HEK293 (cell line): Measurements from ENCODE around the gene LPCAT1.

Experiments used
- CTCF ChIA-PET: fragments of 350-600 bp; formaldehyde crosslinking; extraction: SDS; loops from one replicate; lab custom pipeline; 2021; ENCODE audit warnings: antibody characterized with exemption; lab: Yijun Ruan, JAX
- POLR2A ChIA-PET: fragments of 300-600 bp; formaldehyde crosslinking; extraction: SDS; loops from one replicate; lab custom pipeline; 2020; ENCODE audit warnings: antibody characterized with exemption, inconsistent platforms; lab: Yijun Ruan, JAX
- H3K27ac ChIP-seq: fragments of 200-500 bp; sonication (Bioruptor generic); 2 replicates; pipeline ENCODE4 v1.5.1; 2014; ENCODE audit warnings: low read depth, low read length, control low read depth, inconsistent platforms; ENCODE audit errors: extremely low read depth
- H3K36me3 ChIP-seq, 2 experiments: fragments of 200-500 bp in 1 of 2; sonication (Bioruptor generic) in 1 of 2; 1 replicate in 1 of 2; 2 replicates in 1 of 2; pipeline ENCODE4 v1.5.1; 2014 to 2017; ENCODE audit warnings: inconsistent platforms in 2 of 2, low read length in 2 of 2; ENCODE audit not compliant: control insufficient read depth in 2 of 2, insufficient read depth in 1 of 2
- H3K4me1 ChIP-seq: fragments of 200-500 bp; sonication (Bioruptor generic); 2 replicates; pipeline ENCODE4 v1.5.1; 2014; ENCODE audit warnings: mild to moderate bottlenecking, low read length, inconsistent platforms; ENCODE audit not compliant: control insufficient read depth, insufficient read depth
- H3K4me3 ChIP-seq: 2 replicates; pipeline ENCODE4 v1.5.1; 2011; ENCODE audit warnings: low read depth, mild to moderate bottlenecking, control low read depth, low read length, moderate library complexity
- H3K9me3 ChIP-seq: fragments of 200-500 bp; sonication (Bioruptor generic); 2 replicates; pipeline ENCODE4 v1.5.1; 2014; ENCODE audit warnings: low read depth, low read length, inconsistent platforms; ENCODE audit not compliant: control insufficient read depth, insufficient read depth
- GLI2 ChIP-seq: fragments of 450-650 bp; formaldehyde crosslinking; IDR thresholded peaks from 2 replicates; pipeline ENCODE4; 2017; ENCODE audit warnings: missing biosample characterization, missing genetic modification characterization, low read depth, borderline replicate concordance
- MYNN ChIP-seq: fragments of 450-650 bp; formaldehyde crosslinking; IDR thresholded peaks from 2 replicates; pipeline ENCODE4 v1.5.1; 2016; ENCODE audit warnings: missing biosample characterization, missing genetic modification characterization, borderline replicate concordance
- PRDM1 ChIP-seq: fragments of 450-650 bp; formaldehyde crosslinking; IDR thresholded peaks from 2 replicates; pipeline ENCODE4; 2016; ENCODE audit warnings: missing biosample characterization, missing genetic modification characterization
- PRDM6 ChIP-seq: fragments of 450-650 bp; formaldehyde crosslinking; IDR thresholded peaks from 2 replicates; pipeline ENCODE4 v1.5.1; 2017; ENCODE audit warnings: missing biosample characterization, missing genetic modification characterization
- TRIM28 ChIP-seq: IDR thresholded peaks from 2 replicates; pipeline ENCODE4 v1.6.1; 2011; ENCODE audit warnings: low read length, control low read depth, borderline replicate concordance
- ZBTB17 ChIP-seq: fragments of 450-650 bp; formaldehyde crosslinking; IDR thresholded peaks from 2 replicates; pipeline ENCODE4 v1.5.1; 2016; ENCODE audit warnings: missing biosample characterization, missing genetic modification characterization
- ZBTB48 ChIP-seq: fragments of 450-650 bp; formaldehyde crosslinking; IDR thresholded peaks from 2 replicates; pipeline ENCODE4 v1.5.1; 2016; ENCODE audit warnings: missing biosample characterization, missing genetic modification characterization
- ZBTB8A ChIP-seq: fragments of 450-650 bp; formaldehyde crosslinking; IDR thresholded peaks from 2 replicates; pipeline ENCODE4 v1.5.1; 2016; ENCODE audit warnings: missing biosample characterization, missing genetic modification characterization
- ZFP3 ChIP-seq: fragments of 450-650 bp; formaldehyde crosslinking; IDR thresholded peaks from 2 replicates; pipeline ENCODE4 v1.5.1; 2016; ENCODE audit warnings: low read depth, missing biosample characterization, missing genetic modification characterization
- ZFP41 ChIP-seq: fragments of 450-650 bp; formaldehyde crosslinking; IDR thresholded peaks from 2 replicates; pipeline ENCODE4 v1.5.1; 2016; ENCODE audit warnings: missing biosample characterization, missing genetic modification characterization, borderline replicate concordance
- ZNF140 ChIP-seq: fragments of 450-650 bp; formaldehyde crosslinking; IDR thresholded peaks from 2 replicates; pipeline ENCODE4 v1.5.1; 2016; ENCODE audit warnings: missing biosample characterization, missing genetic modification characterization
- ZNF148 ChIP-seq: fragments of 450-650 bp; formaldehyde crosslinking; IDR thresholded peaks from 2 replicates; pipeline ENCODE4 v1.5.0; 2017; ENCODE audit warnings: missing biosample characterization, missing genetic modification characterization, borderline replicate concordance
- ZNF157 ChIP-seq: fragments of 450-650 bp; formaldehyde crosslinking; IDR thresholded peaks from 2 replicates; pipeline ENCODE4 v1.5.1; 2016; ENCODE audit warnings: missing biosample characterization, missing genetic modification characterization
- ZNF175 ChIP-seq: fragments of 450-650 bp; formaldehyde crosslinking; IDR thresholded peaks from 2 replicates; pipeline ENCODE4 v1.5.1; 2016; ENCODE audit warnings: missing biosample characterization, missing genetic modification characterization
- ZNF202 ChIP-seq: fragments of 450-650 bp; formaldehyde crosslinking; IDR thresholded peaks from 2 replicates; pipeline ENCODE4 v1.5.1; 2016; ENCODE audit warnings: missing biosample characterization, missing genetic modification characterization, borderline replicate concordance
- ZNF248 ChIP-seq: fragments of 450-650 bp; formaldehyde crosslinking; IDR thresholded peaks from 2 replicates; pipeline ENCODE4 v1.5.1; 2017; ENCODE audit warnings: missing biosample characterization, missing genetic modification characterization
- ZNF274 ChIP-seq, 2 experiments: fragments of 200-500 bp in 1 of 2; fragments of 450-650 bp in 1 of 2; sonication (Bioruptor generic) in 1 of 2; formaldehyde crosslinking in 1 of 2; IDR thresholded peaks; 2 replicates each; pipeline versions ENCODE4 v1.5.1 to v1.6.1; 2014 to 2016; ENCODE audit warnings: borderline replicate concordance in 1 of 2, inconsistent platforms in 1 of 2, low read length in 1 of 2, missing biosample characterization in 1 of 2, missing genetic modification characterization in 1 of 2
- ZNF37A ChIP-seq: fragments of 450-650 bp; IDR thresholded peaks from 2 replicates; pipeline ENCODE4 v1.5.1; 2018; ENCODE audit warnings: missing biosample characterization, missing genetic modification characterization
- ZNF529 ChIP-seq: fragments of 450-650 bp; formaldehyde crosslinking; IDR thresholded peaks from 2 replicates; pipeline ENCODE4 v1.5.1; 2017; ENCODE audit warnings: missing genetic modification characterization, missing biosample characterization; ENCODE audit not compliant: insufficient replicate concordance
- ZNF548 ChIP-seq: fragments of 450-650 bp; formaldehyde crosslinking; IDR thresholded peaks from 2 replicates; pipeline ENCODE4 v1.5.1; 2016; ENCODE audit warnings: missing biosample characterization, missing genetic modification characterization
- ZNF549 ChIP-seq: fragments of 450-650 bp; IDR thresholded peaks from 2 replicates; pipeline ENCODE4 v1.5.1; 2018; ENCODE audit warnings: missing biosample characterization, missing genetic modification characterization, mild to moderate bottlenecking, inconsistent platforms, moderate library complexity
- ZNF555 ChIP-seq: fragments of 450-650 bp; formaldehyde crosslinking; conservative IDR thresholded peaks from 2 replicates; pipeline ENCODE4 v1.5.1; 2017; ENCODE audit warnings: missing biosample characterization, mild to moderate bottlenecking, missing genetic modification characterization, inconsistent platforms
- ZNF610 ChIP-seq: fragments of 450-650 bp; formaldehyde crosslinking; IDR thresholded peaks from 2 replicates; pipeline ENCODE4 v1.5.1; 2016; ENCODE audit warnings: missing biosample characterization, missing genetic modification characterization, borderline replicate concordance
- ZNF645 ChIP-seq: fragments of 450-650 bp; formaldehyde crosslinking; IDR thresholded peaks from 2 replicates; pipeline ENCODE4; 2016; ENCODE audit warnings: missing biosample characterization, missing genetic modification characterization
- ZNF654 ChIP-seq: fragments of 450-650 bp; formaldehyde crosslinking; IDR thresholded peaks from 2 replicates; pipeline ENCODE4 v1.5.1; 2016; ENCODE audit warnings: low read depth, missing biosample characterization, missing genetic modification characterization
- ZNF658 ChIP-seq: fragments of 450-650 bp; formaldehyde crosslinking; IDR thresholded peaks from 2 replicates; pipeline ENCODE4; 2016; ENCODE audit warnings: missing biosample characterization, missing genetic modification characterization
- ZNF776 ChIP-seq: fragments of 450-650 bp; formaldehyde crosslinking; IDR thresholded peaks from 2 replicates; pipeline ENCODE4 v1.5.0; 2017; ENCODE audit warnings: missing biosample characterization, missing genetic modification characterization, borderline replicate concordance
- ZNF837 ChIP-seq: fragments of 450-650 bp; formaldehyde crosslinking; IDR thresholded peaks from 2 replicates; pipeline ENCODE4 v1.5.1; 2016; ENCODE audit warnings: missing biosample characterization, missing genetic modification characterization
- ZNF843 ChIP-seq: fragments of 450-650 bp; formaldehyde crosslinking; IDR thresholded peaks from 2 replicates; pipeline ENCODE4 v1.5.1; 2016; ENCODE audit warnings: missing biosample characterization, missing genetic modification characterization

LPCAT1 gene

GRCh38 chr5:1499851-1500250, 23.9 kb downstream of the LPCAT1 start:
- peaks cover 4 to 55% of the 10 kb centered on the region in 2 experiments; a peak in 2 of 3 replicates for H3K36me3 ChIP-seq
- H3K4me3 ChIP-seq = no peak overlapping the region
- no peaks in the 10 kb centered on the region for H3K9me3 ChIP-seq
- no peak overlapping the region for H3K27ac ChIP-seq
- TF ChIP-seq ZNF140 (tag by site-specific recombination) (no peak), ZNF248 (tag by site-specific recombination) (no peak), ZNF148 (tag by site-specific recombination) (no peak), ZNF555 (tag by site-specific recombination) (no peak), ZNF157 (no peak), TRIM28 (no peak), ZNF175 (tag by site-specific recombination) (no peak), ZNF645 (tag by site-specific recombination) (no peak), ZNF274 (IDR thresholded peaks at IDR 0.05; ENCODE audit: low read length) (no peak), ZNF274 (tag by site-specific recombination; IDR thresholded peaks at IDR 0.05; ENCODE audit: borderline replicate concordance) (no peak), ZNF654 (tag by site-specific recombination) (no peak), ZNF776 (tag by site-specific recombination) (no peak), ZBTB8A (tag by site-specific recombination) (no peak), ZBTB48 (tag by site-specific recombination) (no peak), GLI2 (tag by site-specific recombination) (no peak), ZNF37A (tag by site-specific recombination) (no peak), MYNN (no peak), ZFP41 (tag by site-specific recombination) (no peak), ZNF658 (tag by site-specific recombination) (no peak), ZNF548 (tag by site-specific recombination) (no peak)
- CTCF ChIA-PET = no interaction called here
- no peaks in the 10 kb centered on the region for H3K4me1 ChIP-seq
- POLR2A ChIA-PET = no interaction called here

GRCh38 chr5:1498623-1499416, 24.9 kb downstream of the LPCAT1 start:
- Histone ChIP-seq H3K27ac (no peak overlapping the region), H3K4me1 (no peaks in the 10 kb centered on the region), H3K9me3 (no peaks in the 10 kb centered on the region), H3K36me3 (peaks cover 7 to 66% of the 10 kb centered on the region in 2 experiments; a peak in 2 of 3 replicates), H3K4me3 (no peak overlapping the region)
- POLR2A ChIA-PET = no interaction called here
- TF ChIP-seq ZBTB8A (tag by site-specific recombination) = no peak
- TF ChIP-seq ZBTB17 (tag by site-specific recombination) = no peak
- TF ChIP-seq ZNF202 (tag by site-specific recombination) = no peak
- no peak for TF ChIP-seq ZNF175 (tag by site-specific recombination)
- no peak for TF ChIP-seq ZNF529 (tag by site-specific recombination)
- no peak for TF ChIP-seq ZNF843 (tag by site-specific recombination)
- no peak for TF ChIP-seq PRDM6 (tag by site-specific recombination)
- no peak for TF ChIP-seq PRDM1 (tag by site-specific recombination)
- no peak for TF ChIP-seq ZFP3 (tag by site-specific recombination)
- TF ChIP-seq ZNF610 (tag by site-specific recombination) = no peak
- no peak for TF ChIP-seq ZNF549 (tag by site-specific recombination)
- TF ChIP-seq ZNF837 (tag by site-specific recombination) = no peak
- CTCF ChIA-PET = no interaction called here
